ENCODE data around the gene TAOK3. TPM values are rescaled to one million over a fixed set of nuclear protein-coding genes. Genes with fewer than 3 reads are reported as not detected.

The TAOK3 gene
- polyA plus RNA-seq, 1 experiment = 56.4 TPM

GRCh38 chr12:118358008-118358359, 14.7 kb downstream of the TAOK3 start:
- CTCF ChIA-PET = interaction anchor here (0.7 to 6.0 kb wide), 8 partner anchors 11 to 177 kb away, joined by 3 to 59 read pairs (median 4); partner anchors contain the start of gene SUDS3
- no peak overlapping the region for H3K4me3 ChIP-seq (ENCODE audit: low read depth, low read length)
- no peak overlapping the region for H3K27ac ChIP-seq (ENCODE audit: low read depth, low read length)
- POLR2A ChIA-PET = interaction anchor here (0.7 to 1.7 kb wide), 2 partner anchors 15 to 1393 kb away, joined by 3 to 5 read pairs; partner anchors contain the start of gene TAOK3
- no peak for TF ChIP-seq CTCF (IDR thresholded peaks at IDR 0.05; ENCODE audit: low read depth, low read length)
- no peaks in the 10 kb centered on the region for H3K27me3 ChIP-seq (ENCODE audit: control insufficient read depth, insufficient read depth, low read length)
- no peak for DNase-seq (ENCODE audit: low read depth, low spot score)
- H3K9me3 ChIP-seq (ENCODE audit: control insufficient read depth, insufficient read depth, low read length) = no peaks in the 10 kb centered on the region; the same call in 1 of the 2 replicates

GRCh38 chr12:118357257-118358007, 15.3 kb downstream of the TAOK3 start:
- H3K27ac ChIP-seq (ENCODE audit: low read depth, low read length) = peak overlapping the region; percentile 72
- no peaks in the 10 kb centered on the region for H3K27me3 ChIP-seq (ENCODE audit: control insufficient read depth, insufficient read depth, low read length)
- no peaks in the 10 kb centered on the region; the same call in 1 of the 2 replicates for H3K9me3 ChIP-seq (ENCODE audit: control insufficient read depth, insufficient read depth, low read length)
- DNase-seq (ENCODE audit: low read depth, low spot score) = no peak
- ChIA-PET CTCF (interaction anchor here (0.7 to 6.0 kb wide), 7 partner anchors 10 to 176 kb away, joined by 3 to 59 read pairs (median 4); partner anchors contain the start of gene SUDS3), POLR2A (interaction anchor here (0.6 to 1.7 kb wide), 5 partner anchors 15 to 1394 kb away, joined by 3 to 8 read pairs (median 4); partner anchors contain the start of gene TAOK3)
- no peak for TF ChIP-seq CTCF (IDR thresholded peaks at IDR 0.05; ENCODE audit: low read depth, low read length)
- H3K4me3 ChIP-seq (ENCODE audit: low read depth, low read length) = no peak overlapping the region

GRCh38 chr12:118356809-118357256, 15.9 kb downstream of the TAOK3 start:
- H3K27me3 ChIP-seq (ENCODE audit: control insufficient read depth, insufficient read depth, low read length) = no peaks in the 10 kb centered on the region
- no peak for TF ChIP-seq CTCF (IDR thresholded peaks at IDR 0.05; ENCODE audit: low read depth, low read length)
- peak overlapping the region; percentile 94 for H3K27ac ChIP-seq (ENCODE audit: low read depth, low read length)
- ChIA-PET POLR2A (interaction anchor here (0.6 to 1.3 kb wide), 4 partner anchors 19 to 113 kb away, joined by 4 to 8 read pairs (median 6); no protein-coding TSS in a partner anchor), CTCF (interaction anchor here (2.3 to 6.0 kb wide), 2 partner anchors 20 to 175 kb away, joined by 11 to 59 read pairs; partner anchors contain the start of gene SUDS3)
- peak; percentile 54 for DNase-seq (ENCODE audit: low read depth, low spot score)
- H3K4me3 ChIP-seq (ENCODE audit: low read depth, low read length) = no peak overlapping the region
- H3K9me3 ChIP-seq (ENCODE audit: control insufficient read depth, insufficient read depth, low read length) = no peaks in the 10 kb centered on the region; the same call in none of the 2 replicates

GRCh38 chr12:118355843-118356242, 16.9 kb downstream of the TAOK3 start:
- no peak for DNase-seq (ENCODE audit: low read depth, low spot score)
- POLR2A ChIA-PET = interaction anchor here (1.0 kb wide), 1 partner anchor 66 kb away, joined by 7 read pairs; no protein-coding TSS in a partner anchor
- Histone ChIP-seq H3K4me3 (ENCODE audit: low read depth, low read length) (no peak overlapping the region), H3K9me3 (ENCODE audit: control insufficient read depth, insufficient read depth, low read length) (no peaks in the 10 kb centered on the region; the same call in none of the 2 replicates), H3K27ac (ENCODE audit: low read depth, low read length) (no peak overlapping the region), H3K27me3 (ENCODE audit: control insufficient read depth, insufficient read depth, low read length) (no peaks in the 10 kb centered on the region)
- TF ChIP-seq CTCF (IDR thresholded peaks at IDR 0.05; ENCODE audit: low read depth, low read length) = no peak
- CTCF ChIA-PET = interaction anchor here (0.6 to 6.0 kb wide), 2 partner anchors 21 to 175 kb away, joined by 3 to 59 read pairs; partner anchors contain the start of gene SUDS3
